ENCODE results near the gene B4GALT1. TPM values are rescaled to one million over a fixed set of nuclear protein-coding genes. Genes with fewer than 3 reads are reported as not detected.

The B4GALT1 gene
- total and polyA plus RNA-seq, 7 donors = 20.3 to 107 (median 25.5) TPM

- Histone ChIP-seq H3K36me3 (no peaks in the 10 kb centered on the region), H3K27ac (no peak overlapping the region), H3K27me3 (no peaks in the 10 kb centered on the region), H3K4me3 (no peak overlapping the region), H3K4me1 (peaks cover 0 to 7% (median 6%) of the 10 kb centered on the region in 4 donors), H3K9me3 (no peaks in the 10 kb centered on the region)
- WGBS, 2 donors = 89% methylated on average over 8 of the region's 8 CpGs
- intact Hi-C loops (cut with DNase I) = no loop called here
- TF ChIP-seq CTCF (IDR thresholded peaks at IDR 0.05) (no peak), POLR2AphosphoS5 (IDR thresholded peaks at IDR 0.05) (no peak), EP300 (IDR thresholded peaks at IDR 0.05) (no peak), POLR2A (IDR thresholded peaks at IDR 0.05) (no peak)
- DNase-seq = no peak
Measured at GRCh38 chr9:33103501-33104281, 63.4 kb downstream of the B4GALT1 start.

GRCh38 chr9:33102551-33103210, 64.5 kb downstream of the B4GALT1 start:
- H3K9me3 ChIP-seq = no peaks in the 10 kb centered on the region
- WGBS, 2 donors = 95 to 96% methylated on average over 13 of the region's 13 CpGs
- H3K4me1 ChIP-seq = peaks cover 0 to 6% (median 5%) of the 10 kb centered on the region in 4 donors
- no peak for DNase-seq
- no peaks in the 10 kb centered on the region for H3K36me3 ChIP-seq
- intact Hi-C loops (cut with DNase I) = no loop called here
- no peak for TF ChIP-seq POLR2AphosphoS5 (IDR thresholded peaks at IDR 0.05)
- no peak for TF ChIP-seq EP300 (IDR thresholded peaks at IDR 0.05)
- TF ChIP-seq POLR2A (IDR thresholded peaks at IDR 0.05) = no peak
- no peak for TF ChIP-seq CTCF (IDR thresholded peaks at IDR 0.05)
- no peak overlapping the region for H3K4me3 ChIP-seq
- no peaks in the 10 kb centered on the region for H3K27me3 ChIP-seq
- H3K27ac ChIP-seq = no peak overlapping the region

- Histone ChIP-seq H3K4me3 (no peak overlapping the region), H3K27ac (no peak overlapping the region), H3K27me3 (no peaks in the 10 kb centered on the region), H3K36me3 (no peaks in the 10 kb centered on the region), H3K9me3 (no peaks in the 10 kb centered on the region), H3K4me1 (no peaks in the 10 kb centered on the region)
- no peak for DNase-seq
- TF ChIP-seq POLR2AphosphoS5 (IDR thresholded peaks at IDR 0.05) (no peak), POLR2A (IDR thresholded peaks at IDR 0.05) (no peak), CTCF (IDR thresholded peaks at IDR 0.05) (no peak), EP300 (IDR thresholded peaks at IDR 0.05) (no peak)
- 89 to 91% methylated on average over 10 of the region's 10 CpGs for WGBS, 2 donors
- intact Hi-C loops (cut with DNase I) = no loop called here
Measured at GRCh38 chr9:33101104-33101951, 65.8 kb downstream of the B4GALT1 start.

- no peak overlapping the region for H3K4me3 ChIP-seq
- H3K9me3 ChIP-seq = no peaks in the 10 kb centered on the region
- H3K4me1 ChIP-seq = no peaks in the 10 kb centered on the region
- H3K27me3 ChIP-seq = no peaks in the 10 kb centered on the region
- WGBS, 2 donors = 92 to 93% methylated on average over 2 of the region's 2 CpGs
- DNase-seq = no peak
- intact Hi-C loops (cut with DNase I) = no loop called here
- TF ChIP-seq POLR2A (IDR thresholded peaks at IDR 0.05) (no peak), CTCF (IDR thresholded peaks at IDR 0.05) (no peak), EP300 (IDR thresholded peaks at IDR 0.05) (no peak), POLR2AphosphoS5 (IDR thresholded peaks at IDR 0.05) (no peak)
- no peak overlapping the region for H3K27ac ChIP-seq
- H3K36me3 ChIP-seq = no peaks in the 10 kb centered on the region
Measured at GRCh38 chr9:33099754-33100153, 67.4 kb downstream of the B4GALT1 start.

Data from sigmoid colon (tissue), 7 donors.